GM23248 (cell line): ENCODE measurements around the gene BHLHE23.

Source experiments
- EZH2 ChIP-seq: fragments of 200-600 bp; sonication (generic); IDR thresholded peaks from 2 replicates; pipeline ENCODE4 v1.6.1; 2018; ENCODE audit warnings: antibody characterized with exemption, mild to moderate bottlenecking; ENCODE audit not compliant: insufficient read depth, poor library complexity, severe bottlenecking
- EZH2phosphoT487 ChIP-seq: fragments of 200-600 bp; sonication (generic); IDR thresholded peaks from 2 replicates; pipeline ENCODE4 v1.6.1; 2018; ENCODE audit warnings: antibody characterized with exemption, moderate library complexity, mild to moderate bottlenecking, low read depth; ENCODE audit not compliant: insufficient read depth

DNA sequence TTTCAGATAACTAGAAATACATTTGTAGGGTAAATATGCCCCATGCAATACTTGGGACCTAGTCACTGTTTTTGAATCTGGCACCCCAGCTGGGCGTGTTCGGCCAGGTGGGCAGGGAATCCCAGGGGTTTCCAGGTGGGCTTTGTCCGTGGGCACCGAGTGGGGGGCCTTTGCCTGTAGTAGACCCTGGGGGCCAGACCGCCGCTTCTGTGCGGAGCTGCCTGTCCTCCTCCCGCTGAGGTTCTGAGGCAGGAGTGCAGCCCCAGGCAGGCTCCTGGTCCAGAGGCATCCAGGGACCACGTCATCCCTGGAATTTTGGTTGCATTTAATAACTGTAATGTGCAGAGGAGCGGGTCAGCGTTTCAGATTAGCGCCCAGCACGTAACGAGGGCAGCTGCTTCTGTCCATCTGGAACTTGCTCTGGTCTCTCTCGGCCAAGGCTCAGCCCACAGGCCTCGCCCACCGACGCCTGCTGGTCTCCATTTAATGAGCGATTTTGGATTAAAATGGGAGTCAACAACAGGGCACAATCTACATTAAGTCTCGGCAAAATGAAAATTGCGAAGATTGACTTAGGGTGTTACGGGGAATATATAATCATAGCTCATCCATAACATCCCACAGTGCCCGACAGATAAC lies 12.8 kb downstream of the BHLHE23 start:
- TF ChIP-seq EZH2 (no peak), EZH2phosphoT487 (no peak)
